GM21390 (cell line): ENCODE data around the gene IFITM1.
"Not testable (repeated sequence)": the region's sequence is repeated elsewhere in the genome, so short reads cannot be mapped to it uniquely, and the experiment has no call there.

Experiments used
- ATAC-seq: cut with Tn5 transposase; IDR thresholded peaks from one replicate; pipeline ENCODE4 v1.9.1; 2021; ENCODE audit not compliant: unreplicated experiment

Gene IFITM1

DNA sequence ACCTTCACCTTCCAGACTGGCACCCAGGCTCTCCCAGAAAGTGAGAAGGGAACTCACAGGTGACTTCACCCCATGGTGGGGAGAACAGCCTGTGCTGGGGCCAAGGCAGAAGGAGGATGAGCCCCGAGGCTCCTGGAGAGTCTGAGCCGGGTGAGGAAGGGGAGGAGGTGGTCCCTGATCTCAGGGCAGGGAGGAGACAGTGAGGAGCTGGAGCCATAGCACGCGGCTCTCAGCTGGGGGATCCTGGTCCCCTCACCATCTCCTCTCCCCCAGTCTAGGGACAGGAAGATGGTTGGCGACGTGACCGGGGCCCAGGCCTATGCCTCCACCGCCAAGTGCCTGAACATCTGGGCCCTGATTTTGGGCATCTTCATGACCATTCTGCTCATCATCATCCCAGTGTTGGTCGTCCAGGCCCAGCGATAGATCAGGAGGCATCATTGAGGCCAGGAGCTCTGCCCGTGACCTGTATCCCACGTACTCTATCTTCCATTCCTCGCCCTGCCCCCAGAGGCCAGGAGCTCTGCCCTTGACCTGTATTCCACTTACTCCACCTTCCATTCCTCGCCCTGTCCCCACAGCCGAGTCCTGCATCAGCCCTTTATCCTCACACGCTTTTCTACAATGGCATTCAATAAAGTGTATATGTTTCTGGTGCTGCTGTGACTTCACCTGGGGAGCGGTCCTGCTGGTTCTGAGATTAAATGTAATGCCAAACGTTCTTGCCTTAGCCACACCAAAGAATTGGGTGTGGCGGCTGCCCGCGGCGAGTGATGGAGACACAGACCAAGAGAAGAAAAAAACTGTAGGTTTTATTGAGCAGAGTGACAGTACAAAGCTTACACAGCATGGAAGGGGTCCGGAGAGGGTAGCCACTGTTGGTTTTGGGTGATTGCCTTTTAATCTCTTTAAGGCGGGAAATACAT lies 4.8 kb upstream of the IFITM1 start:
- not testable (repeated sequence) for ATAC-seq

DNA sequence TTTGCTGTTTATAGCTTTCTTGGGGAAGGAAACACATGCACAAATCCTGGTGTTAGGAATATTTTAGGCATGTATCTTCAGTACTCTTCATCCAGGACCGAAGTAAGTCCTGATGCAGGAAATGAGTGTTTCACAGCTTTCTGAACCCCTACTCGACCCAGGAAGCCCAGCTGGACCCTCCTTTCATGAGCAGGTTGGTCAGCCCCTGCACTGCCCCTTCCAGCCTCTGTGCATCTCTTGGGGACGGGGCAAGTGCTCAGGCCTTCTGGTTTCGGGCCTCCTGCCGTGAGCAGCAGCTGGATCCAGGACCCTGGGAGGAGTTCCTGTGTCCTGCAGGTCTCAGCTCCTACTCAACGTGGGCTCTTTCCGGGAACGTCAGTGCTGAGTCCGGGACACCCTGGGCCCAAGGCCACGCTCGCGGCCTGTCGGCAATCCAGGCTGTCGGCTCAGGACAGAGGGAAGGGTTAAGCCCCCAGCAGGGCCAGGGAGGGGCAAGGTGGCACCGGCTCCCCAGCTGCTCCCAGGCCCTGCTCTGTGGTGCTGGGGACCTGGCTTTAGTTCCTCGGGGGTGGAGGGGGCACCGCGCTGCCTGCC lies 3.8 kb upstream of the IFITM1 start:
- not testable (repeated sequence) for ATAC-seq

DNA sequence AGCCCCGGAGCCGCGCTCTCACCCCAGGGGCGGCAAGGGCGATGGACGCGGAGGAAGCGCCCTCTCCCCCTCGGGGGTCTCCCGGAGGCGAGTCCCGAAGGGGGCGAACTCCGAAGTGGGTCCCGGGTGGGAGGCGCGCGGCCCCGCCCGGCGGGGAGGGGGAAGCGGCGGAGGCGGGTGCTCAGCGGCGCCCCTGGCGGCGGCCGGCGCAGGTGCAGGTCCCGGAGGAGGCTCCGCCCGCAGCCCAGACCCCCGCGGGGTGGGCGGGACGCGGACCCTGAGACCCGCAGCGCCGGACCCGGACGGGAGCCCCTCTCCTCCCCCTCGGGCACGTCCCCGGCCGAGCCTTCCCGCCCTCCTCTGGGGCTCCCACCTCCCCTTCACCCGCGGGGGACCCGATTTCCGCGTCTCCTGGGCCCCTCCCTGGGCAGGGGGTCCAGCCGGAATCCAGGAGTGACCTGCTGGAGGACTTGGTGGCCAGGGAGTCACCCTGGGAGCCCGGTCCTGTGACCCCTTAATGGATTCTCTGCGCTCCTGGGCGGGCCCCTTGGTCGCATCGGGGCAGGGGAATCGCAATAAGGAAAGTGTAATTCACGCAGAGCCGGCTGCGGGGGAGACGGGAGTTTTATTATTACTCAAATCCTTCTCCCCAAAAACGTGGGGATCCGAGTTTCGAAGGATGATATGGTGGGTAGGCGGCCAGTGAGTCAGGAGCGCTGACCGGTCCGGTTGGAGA lies 2.7 kb upstream of the IFITM1 start:
- ATAC-seq = not testable (repeated sequence)

DNA sequence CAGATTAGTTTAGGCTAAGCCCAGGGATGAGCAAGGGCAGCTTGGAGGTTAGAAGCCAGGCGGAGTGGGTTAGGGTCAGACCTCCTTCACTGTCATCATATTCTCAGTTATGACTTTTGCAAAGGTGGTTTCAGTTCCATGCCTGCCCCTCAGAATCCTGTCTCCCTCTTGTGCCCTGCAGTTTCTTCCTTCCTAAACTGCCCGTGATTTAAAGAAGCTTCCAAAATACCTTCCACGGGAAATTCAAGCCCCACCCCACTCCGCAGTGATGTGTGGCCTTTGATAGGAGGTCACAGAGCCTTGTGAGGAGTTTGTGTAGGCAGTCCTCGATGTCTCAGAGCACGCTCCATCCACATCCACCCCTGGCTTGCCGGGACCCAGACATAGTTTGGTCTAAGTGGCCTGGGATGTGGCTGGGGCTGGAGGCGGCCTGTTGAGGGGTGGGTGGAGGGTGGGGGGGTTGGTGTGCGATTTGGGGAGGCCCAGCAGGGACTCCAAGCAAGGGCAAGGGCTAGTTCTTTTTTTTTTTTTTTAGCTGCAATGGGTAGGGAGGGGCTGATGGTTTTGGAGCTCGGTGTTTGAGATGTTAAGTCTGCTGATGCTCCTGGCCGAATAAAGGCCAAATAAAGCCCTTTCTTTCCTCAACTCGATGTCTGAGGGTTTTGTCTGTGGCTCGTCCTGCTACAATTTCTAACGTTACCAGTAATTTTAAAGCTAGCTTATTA lies 1.6 kb upstream of the IFITM1 start:
- no peak for ATAC-seq

DNA sequence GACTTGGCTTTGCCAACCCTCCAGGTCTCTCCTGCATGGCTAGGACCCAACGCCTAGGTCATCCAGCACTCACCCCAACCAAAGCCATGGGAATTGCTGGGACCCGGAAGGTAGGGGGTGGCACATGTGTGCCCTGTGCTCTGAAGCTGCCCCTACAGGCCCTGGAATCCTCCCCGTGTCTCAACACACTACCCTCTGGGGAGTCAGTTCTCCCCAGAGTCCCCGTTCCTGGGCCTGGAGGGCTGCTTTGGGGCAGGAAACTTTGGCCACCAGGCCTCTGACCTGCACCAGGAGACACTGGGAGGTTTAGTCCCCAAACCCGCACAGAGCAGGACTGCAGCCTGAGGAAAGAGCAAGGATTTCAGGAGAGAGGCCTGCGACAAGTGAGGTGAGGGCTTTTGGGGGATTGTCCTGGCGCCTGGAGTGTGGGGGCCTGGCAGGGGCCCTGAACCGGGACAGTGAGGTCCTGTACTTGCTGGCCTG lies 495 bp upstream of the IFITM1 start:
- ATAC-seq = no peak

DNA sequence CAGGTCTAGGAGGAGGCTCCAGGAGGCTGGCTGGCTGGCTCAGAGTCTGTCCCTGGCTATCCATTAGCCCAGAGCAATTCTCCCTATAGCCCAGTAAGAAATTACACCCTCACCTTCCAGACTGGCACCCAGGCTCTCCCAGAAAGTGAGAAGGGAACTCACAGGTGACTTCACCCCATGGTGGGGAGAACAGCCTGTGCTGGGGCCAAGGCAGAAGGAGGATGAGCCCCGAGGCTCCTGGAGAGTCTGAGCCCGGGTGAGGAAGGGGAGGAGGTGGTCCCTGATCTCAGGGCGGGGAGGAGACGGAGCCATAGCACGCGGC lies 675 bp downstream of the IFITM1 start:
- not testable (repeated sequence) for ATAC-seq

DNA sequence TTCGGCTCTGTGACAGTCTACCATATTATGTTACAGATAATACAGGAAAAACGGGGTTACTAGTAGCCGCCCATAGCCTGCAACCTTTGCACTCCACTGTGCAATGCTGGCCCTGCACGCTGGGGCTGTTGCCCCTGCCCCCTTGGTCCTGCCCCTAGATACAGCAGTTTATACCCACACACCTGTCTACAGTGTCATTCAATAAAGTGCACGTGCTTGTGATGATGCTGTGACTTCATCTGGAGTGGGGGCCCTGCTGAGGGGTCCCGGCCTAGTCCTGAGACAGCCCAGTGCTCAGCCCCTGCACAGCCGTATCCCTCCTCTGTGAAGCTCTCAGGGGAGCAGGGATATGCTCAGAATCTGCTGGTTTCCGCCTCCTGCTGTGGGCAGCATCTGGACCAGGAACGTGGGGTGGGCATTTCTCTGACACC lies 1.2 kb downstream of the IFITM1 start:
- ATAC-seq = no peak

DNA sequence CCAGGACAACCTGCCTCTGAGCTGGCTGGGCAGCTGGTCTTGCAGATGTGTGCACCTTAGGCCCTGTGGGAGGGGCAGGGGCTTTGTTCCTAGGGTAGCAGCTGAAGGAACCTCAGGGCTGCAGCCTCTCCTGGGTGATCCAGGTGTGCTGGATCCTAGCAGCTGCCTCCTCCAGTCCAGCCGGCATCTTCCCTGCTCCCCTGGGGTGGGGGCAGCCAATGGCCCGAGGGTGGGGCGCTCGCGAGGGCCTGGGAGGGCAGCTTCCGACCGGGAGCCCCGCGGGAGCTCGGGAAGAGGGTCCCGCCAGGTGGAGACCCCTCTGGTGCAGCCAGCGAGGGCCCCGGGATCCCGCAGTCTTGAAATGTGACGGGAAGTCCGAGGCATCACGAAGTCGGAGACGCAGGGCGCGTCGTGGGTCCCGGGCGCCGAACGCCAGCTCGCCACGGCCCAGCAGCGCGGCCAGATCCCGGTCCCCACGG lies 1.7 kb downstream of the IFITM1 start:
- no peak for ATAC-seq

DNA sequence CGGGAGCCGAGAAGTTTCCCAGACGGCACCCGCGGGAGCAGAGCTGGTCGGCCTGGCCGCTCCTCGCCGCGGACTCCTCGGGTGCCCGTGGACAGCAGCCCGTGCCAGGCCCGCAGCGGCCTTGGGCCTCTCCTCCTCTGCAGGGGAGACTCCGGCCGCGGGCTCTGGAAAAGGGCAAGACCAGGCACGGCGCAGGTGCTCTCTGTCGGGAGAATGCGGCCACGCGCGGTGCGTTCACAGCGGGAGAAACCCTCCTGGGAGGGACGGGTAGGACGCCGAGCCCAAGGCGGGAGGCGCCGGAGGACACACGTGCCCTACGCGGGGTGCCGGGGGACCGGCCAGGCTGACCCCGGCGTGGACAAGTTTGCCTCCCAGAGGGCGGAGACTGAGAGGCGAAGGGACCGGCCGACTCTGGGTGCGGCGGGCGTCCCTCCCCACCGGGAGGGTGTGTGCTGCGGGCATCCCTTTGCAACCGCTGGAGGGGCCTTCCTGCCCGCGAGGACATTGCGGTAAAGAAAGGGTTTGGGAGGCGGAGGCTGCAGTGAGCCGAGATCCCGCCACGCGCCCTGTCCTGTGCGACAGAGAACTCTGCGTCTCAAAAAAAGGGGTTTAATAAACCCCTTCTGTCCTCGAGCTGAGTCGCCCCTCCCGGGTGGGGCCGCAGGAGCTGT lies 2.3 kb downstream of the IFITM1 start:
- ATAC-seq = no peak

DNA sequence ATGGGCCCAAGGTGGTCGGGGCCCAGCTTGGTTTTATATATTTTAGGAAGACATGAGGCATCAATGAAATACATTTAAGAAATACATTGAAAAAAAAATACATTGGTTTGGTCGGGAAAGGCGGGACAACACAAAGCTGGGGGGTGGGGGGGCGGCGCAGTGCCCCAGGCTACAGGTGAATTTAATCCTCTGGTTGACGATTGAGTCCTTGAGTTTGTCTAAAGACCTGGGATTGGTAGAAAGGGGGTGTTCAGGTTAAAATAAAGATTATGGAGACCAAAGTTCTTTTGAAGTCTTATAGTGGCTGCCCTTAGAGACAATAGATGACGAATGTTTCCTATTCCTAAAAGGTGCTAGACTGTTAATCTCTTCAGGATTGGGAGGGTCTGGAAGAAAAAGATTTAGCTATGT lies 3.1 kb downstream of the IFITM1 start:
- ATAC-seq = no peak

DNA sequence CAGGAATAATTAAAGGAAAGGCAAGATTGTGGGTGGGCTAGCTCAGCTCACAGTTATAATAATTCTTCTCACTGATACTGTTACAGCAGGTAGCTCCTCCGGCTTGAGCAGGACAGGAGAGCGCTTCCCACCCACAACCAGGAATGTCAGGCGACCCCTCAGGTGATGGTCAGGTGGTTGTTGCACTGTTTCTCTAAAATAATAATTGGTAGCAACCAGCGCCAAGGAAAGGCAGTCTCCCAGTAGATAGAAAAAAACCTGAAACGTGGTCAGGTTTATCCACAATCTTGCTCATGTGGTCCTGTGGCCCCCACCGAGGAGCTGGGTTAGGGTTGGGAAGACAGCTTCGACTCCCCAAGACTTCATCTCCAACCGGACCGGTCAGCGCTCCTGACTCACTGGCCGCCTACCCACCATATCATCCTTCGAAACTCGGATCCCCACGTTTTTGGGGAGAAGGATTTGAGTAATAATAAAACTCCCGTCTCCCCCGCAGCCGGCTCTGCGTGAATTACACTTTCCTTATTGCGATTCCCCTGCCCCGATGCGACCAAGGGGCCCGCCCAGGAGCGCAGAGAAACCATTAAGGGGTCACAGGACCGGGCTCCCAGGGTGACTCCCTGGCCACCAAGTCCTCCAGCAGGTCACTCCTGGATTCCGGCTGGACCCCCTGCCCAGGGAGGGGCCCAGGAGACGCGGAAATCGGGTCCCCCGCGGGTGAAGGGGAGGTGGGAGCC lies 4.0 kb downstream of the IFITM1 start:
- ATAC-seq = not testable (repeated sequence)

DNA sequence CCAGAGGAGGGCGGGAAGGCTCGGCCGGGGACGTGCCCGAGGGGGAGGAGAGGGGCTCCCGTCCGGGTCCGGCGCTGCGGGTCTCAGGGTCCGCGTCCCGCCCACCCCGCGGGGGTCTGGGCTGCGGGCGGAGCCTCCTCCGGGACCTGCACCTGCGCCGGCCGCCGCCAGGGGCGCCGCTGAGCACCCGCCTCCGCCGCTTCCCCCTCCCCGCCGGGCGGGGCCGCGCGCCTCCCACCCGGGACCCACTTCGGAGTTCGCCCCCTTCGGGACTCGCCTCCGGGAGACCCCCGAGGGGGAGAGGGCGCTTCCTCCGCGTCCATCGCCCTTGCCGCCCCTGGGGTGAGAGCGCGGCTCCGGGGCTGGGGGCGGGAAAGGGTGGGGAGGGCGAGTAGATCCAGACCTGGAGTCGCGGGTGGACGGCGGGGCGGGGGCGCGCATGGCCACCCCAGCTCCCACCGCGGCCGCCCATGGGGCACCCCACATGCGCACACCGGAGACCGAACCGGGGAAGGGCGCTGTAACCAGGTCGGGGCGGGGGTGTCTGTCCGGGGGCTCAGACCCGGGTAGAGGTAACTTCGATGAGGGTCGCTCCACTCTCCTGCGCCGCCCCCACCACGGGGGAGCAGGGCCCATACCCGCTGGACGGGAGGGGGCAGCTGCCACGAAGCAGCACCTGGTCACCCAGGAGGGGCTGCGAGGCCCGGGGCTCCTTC lies 4.7 kb downstream of the IFITM1 start:
- peak; percentile 50 for ATAC-seq

DNA sequence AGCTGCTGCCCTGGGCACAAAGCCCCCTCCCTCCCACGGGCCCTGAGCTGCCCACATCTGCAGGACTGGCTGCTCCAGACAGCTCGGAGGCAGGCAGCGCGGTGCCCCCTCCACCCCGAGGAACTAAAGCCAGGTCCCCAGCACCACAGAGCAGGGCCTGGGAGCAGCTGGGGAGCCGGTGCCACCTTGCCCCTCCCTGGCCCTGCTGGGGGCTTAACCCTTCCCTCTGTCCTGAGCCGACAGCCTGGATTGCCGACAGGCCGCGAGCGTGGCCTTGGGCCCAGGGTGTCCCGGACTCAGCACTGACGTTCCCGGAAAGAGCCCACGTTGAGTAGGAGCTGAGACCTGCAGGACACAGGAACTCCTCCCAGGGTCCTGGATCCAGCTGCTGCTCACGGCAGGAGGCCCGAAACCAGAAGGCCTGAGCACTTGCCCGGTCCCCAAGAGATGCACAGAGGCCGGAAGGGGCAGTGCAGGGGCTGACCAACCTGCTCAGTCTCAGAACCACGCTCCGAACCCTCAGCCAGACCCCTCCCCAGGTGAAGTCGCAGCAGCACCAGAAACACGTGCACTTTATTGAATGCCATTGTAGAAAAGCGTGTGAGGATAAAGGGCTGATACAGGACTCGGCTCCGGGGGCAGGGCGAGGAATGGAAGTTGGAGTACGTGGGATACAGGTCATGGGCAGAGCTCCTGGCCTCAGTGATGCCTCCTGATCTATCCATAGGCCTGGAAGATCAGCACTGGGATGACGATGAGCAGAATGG lies 5.5 kb downstream of the IFITM1 start:
- not testable (repeated sequence) for ATAC-seq

DNA sequence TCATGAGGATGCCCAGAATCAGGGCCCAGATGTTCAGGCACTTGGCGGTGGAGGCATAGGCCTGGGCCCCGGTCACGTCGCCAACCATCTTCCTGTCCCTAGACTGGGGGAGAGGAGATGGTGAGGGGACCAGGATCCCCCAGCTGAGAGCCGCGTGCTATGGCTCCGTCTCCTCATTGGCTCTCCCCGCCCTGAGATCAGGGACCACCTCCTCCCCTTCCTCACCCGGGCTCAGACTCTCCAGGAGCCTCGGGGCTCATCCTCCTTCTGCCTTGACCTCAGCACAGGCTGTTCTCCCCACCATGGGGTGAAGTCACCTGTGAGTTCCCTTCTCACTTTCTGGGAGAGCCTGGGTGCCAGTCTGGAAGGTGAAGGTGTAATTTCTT lies 6.0 kb downstream of the IFITM1 start:
- not testable (repeated sequence) for ATAC-seq

DNA sequence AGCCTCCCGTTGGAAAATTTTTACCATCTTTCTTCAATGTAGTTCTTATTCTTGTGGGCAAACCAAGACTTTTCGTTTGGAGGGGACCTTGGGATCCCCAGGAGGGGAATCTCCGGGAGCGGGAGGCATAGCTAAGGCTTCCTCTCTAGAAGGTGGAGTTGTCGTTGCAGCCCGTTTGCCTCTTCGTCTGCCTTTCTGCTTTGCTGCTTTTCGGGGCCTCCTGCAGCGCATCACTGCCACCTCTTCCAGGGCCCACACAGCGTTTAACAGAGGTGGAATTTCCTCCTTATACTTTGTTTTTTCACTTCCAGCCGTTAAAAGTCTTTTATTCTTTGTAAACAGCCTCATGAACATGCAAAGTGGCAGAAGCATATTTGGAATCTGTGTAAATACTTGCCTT lies 10.3 kb downstream of the IFITM1 start:
- no peak for ATAC-seq

DNA sequence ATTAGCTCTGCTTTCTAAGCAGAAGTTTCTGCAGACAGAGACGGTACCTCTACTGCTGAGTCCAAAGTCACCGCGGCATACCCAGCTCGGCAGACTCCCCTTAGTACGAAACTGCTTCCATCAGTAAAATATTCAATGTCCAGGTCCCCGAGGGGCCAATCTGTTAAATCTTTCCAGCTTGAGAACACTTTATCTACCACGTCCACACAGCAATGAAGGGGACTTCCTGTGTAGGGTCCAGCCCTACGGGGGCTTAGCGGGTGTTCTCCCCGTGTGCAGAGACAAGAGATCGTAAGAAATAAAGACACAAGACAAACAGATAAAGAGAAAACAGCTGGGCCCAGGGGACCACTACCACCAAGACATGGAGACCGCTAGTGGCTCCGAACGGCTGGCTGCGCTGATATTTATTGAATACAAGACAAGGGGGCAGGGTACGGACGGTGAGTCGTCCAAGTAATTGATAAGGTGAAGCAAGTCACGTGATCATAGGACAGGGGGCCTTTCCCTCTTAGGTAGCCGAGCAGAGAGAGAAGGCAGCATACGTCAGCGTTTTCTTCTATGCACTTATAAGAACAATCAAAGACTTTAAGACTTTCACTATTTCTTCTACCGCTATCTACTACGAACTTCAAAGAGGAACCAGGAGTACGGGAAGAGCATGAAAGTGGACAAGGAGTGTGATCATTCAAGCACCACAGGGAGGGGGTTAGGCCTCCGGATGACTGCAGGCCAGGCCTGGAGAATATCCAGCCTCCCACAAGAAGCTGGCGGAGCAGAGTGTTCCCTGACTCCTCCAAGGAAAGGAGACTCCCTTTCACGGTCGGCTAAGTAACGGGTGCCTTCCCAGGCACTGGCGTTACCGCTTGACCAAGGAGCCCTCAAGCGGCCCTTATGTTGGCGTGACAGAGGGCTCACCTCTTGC lies 11.0 kb downstream of the IFITM1 start:
- not testable (repeated sequence) for ATAC-seq
